ENCODE results near the gene TMEM86A. TPM values are rescaled to one million over a fixed set of nuclear protein-coding genes. Genes with fewer than 3 reads are reported as not detected.

The TMEM86A gene
- total and polyA plus RNA-seq, 2 of the 8 experiments (the other 6 are each of a cell fraction or from before 2014, with no cell fraction given), result 1.5 to 1.7 TPM

DNA sequence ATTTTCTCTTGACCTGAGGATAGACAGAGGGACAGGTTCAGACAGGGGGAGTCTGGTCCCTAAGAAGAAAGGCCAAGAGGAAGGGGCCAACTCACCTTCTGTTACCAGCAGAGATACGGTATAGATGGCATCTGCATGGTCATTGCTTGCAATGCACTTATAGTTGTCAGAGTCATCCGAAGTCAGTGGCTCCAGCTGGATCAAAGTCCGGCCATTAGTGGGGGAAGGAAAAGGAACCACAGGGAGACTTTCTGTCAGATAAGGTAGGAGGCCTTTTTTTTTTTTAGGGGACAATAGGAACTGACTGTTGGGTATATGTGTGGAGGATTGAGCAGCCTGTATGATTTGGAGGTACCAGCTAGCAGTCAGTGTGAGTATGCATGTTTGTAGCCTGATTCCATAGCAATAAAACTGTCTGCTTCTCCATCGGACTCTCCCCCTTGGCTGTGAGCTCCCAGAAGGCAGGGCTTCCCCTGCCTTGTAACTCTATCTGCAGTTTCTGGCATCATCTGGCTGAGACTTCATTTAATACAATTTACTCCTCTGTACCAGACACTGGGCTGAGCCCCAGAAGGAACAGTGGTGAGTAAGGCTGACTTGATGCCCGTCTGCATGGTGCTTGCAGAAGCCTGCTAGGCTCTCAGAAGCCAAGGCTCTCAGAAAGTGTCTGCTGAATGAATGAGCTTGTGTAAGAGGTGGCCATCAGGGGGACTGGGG lies 21.7 kb downstream of the TMEM86A start:
- Histone ChIP-seq H2BK120ac (replicated peaks; ENCODE audit: low read depth, low read length) (no peak overlapping the region), H4K5ac (ENCODE audit: insufficient read length, low read depth, low read length) (no peak overlapping the region), H4K20me1 (replicated peaks in 1 of 2; ENCODE audit: control insufficient read depth in 1 of 2, insufficient read depth in 2 of 2, low read length in 2 of 2) (no peaks in the 10 kb centered on the region), H3K18ac (ENCODE audit: extremely low read depth, low read length) (no peak overlapping the region), H3K56ac (replicated peaks; ENCODE audit: insufficient read length, low read depth, low read length) (no peak overlapping the region), H4K8ac (ENCODE audit: extremely low read depth, insufficient read depth, low read length) (0 out of 2 replicates have a peak overlapping the region, but pooled peaks have one; percentile 76), H2AFZ (ENCODE audit: low read length) (peak overlapping the region; percentile 92), H3K14ac (ENCODE audit: insufficient read length) (no peak overlapping the region), H2AK5ac (ENCODE audit: low read depth, low read length) (no peak overlapping the region), H2BK15ac (ENCODE audit: low read length) (no peak overlapping the region), H3K9me3 (ENCODE audit: insufficient read depth in 2 of 2, low read depth in 1 of 2, low read length in 1 of 2) (no peaks in the 10 kb centered on the region), H3K23ac (ENCODE audit: insufficient read length) (no peak overlapping the region), H3K4me2 (ENCODE audit: insufficient read depth in 1 of 2, low read depth in 2 of 2, low read length in 2 of 2) (peak overlapping the region; percentile 78 to 100), H3K79me1 (ENCODE audit: low read depth, low read length) (no peaks in the 10 kb centered on the region), H3K9ac (replicated peaks in 1 of 4; ENCODE audit: extremely low read depth in 1 of 4, low read depth in 3 of 4, low read length in 3 of 4) (peak overlapping the region in 1 of 4 experiments; percentile 68; a peak in 3 of 7 replicates), H3K36me3 (ENCODE audit: control insufficient read depth in 2 of 4, insufficient read depth in 4 of 4, low read length in 3 of 4) (no peaks in the 10 kb centered on the region), H3K4me3 (ENCODE audit: extremely low read depth in 1 of 4, insufficient read depth in 2 of 4, low read depth in 3 of 4, low read length in 4 of 4) (peak overlapping the region in 2 of 4 experiments; percentile 78 to 86; a peak in 3 of 8 replicates), H2BK5ac (ENCODE audit: low read depth, low read length) (no peak overlapping the region), H4K91ac (replicated peaks; ENCODE audit: insufficient read length, low read length) (no peak overlapping the region), H3K27ac (ENCODE audit: low read depth, low read length) (no peak overlapping the region), H3K23me2 (ENCODE audit: low read depth, low read length) (peaks cover 13% of the 10 kb centered on the region), H3K27me3 (replicated peaks in 1 of 4; ENCODE audit: control insufficient read depth in 3 of 4, extremely low read depth in 1 of 4, insufficient read depth in 3 of 4, low read length in 3 of 4) (peaks cover 0 to 9% (median 4%) of the 10 kb centered on the region in 4 experiments; a peak in 2 of 7 replicates), H2BK12ac (ENCODE audit: low read depth, low read length) (no peak overlapping the region), H3K4ac (replicated peaks; ENCODE audit: insufficient read length, low read depth, low read length) (no peak overlapping the region), H3K79me2 (ENCODE audit: control insufficient read depth in 1 of 2, insufficient read depth in 2 of 2, low read length in 2 of 2) (no peaks in the 10 kb centered on the region), H2BK20ac (ENCODE audit: low read length) (no peak overlapping the region), H3K4me1 (replicated peaks in 1 of 4; ENCODE audit: control insufficient read depth in 3 of 4, insufficient read depth in 4 of 4, low read length in 3 of 4) (peaks cover 0 to 5% (median 3%) of the 10 kb centered on the region in 4 experiments; a peak in 4 of 7 replicates)
- WGBS, 2 experiments (ENCODE audit: extremely low coverage in 1 of 2, insufficient coverage in 1 of 2, insufficient read length in 1 of 2, insufficient replicate concordance in 2 of 2, low coverage in 1 of 2, low lambda C conversion rate in 2 of 2, missing lambda C conversion rate in 1 of 2), result 88% methylated on average over 5 of the region's 5 CpGs; no CpG with 5 or more reads in 1 of the 2 experiments
- FAIRE-seq (no peak), DNase-seq (ENCODE audit: low read depth in 1 of 2, low spot score in 2 of 2) (no peak)
- ChIA-PET POLR2A (ENCODE audit: partially characterized antibody) (interaction anchor here (0.8 to 2.6 kb wide), 4 partner anchors 9 to 194 kb away, joined by 3 to 10 read pairs (median 3); partner anchors contain the start of gene TSG101), CTCF (ENCODE audit: partially characterized antibody) (interaction anchor here (0.7 to 7.6 kb wide), 8 partner anchors 11 to 139 kb away, joined by 4 to 63 read pairs (median 8); no protein-coding TSS in a partner anchor)
- TF ChIP-seq EGR1 (IDR thresholded peaks at IDR 0.05; ENCODE audit: borderline replicate concordance, low read depth, low read length) (no peak), SUZ12 (IDR thresholded peaks at IDR 0.05; ENCODE audit: low read length) (no peak), CBX5 (IDR thresholded peaks at IDR 0.05; ENCODE audit: low read depth, low read length) (no peak), CREB1 (IDR thresholded peaks at IDR 0.05) (no peak), TAF7 (optimal IDR thresholded peaks at IDR 0.05; ENCODE audit: borderline replicate concordance, low read depth, low read length) (no peak), BACH1 (IDR thresholded peaks at IDR 0.05; ENCODE audit: low read length) (no peak)
- TF ChIP-seq, protein P1, sequence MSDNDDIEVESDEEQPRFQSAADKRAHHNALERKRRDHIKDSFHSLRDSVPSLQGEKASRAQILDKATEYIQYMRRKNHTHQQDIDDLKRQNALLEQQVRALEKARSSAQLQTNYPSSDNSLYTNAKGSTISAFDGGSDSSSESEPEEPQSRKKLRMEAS (IDR thresholded peaks at IDR 0.05), result no peak
- TF ChIP-seq, protein P2, sequence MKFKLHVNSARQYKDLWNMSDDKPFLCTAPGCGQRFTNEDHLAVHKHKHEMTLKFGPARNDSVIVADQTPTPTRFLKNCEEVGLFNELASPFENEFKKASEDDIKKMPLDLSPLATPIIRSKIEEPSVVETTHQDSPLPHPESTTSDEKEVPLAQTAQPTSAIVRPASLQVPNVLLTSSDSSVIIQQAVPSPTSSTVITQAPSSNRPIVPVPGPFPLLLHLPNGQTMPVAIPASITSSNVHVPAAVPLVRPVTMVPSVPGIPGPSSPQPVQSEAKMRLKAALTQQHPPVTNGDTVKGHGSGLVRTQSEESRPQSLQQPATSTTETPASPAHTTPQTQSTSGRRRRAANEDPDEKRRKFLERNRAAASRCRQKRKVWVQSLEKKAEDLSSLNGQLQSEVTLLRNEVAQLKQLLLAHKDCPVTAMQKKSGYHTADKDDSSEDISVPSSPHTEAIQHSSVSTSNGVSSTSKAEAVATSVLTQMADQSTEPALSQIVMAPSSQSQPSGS (IDR thresholded peaks at IDR 0.05; ENCODE audit: low read length), result no peak
- TF ChIP-seq, protein P3, sequence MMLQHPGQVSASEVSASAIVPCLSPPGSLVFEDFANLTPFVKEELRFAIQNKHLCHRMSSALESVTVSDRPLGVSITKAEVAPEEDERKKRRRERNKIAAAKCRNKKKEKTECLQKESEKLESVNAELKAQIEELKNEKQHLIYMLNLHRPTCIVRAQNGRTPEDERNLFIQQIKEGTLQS (IDR thresholded peaks at IDR 0.05; ENCODE audit: insufficient read depth, low read depth, low read length), result no peak
